GM12892 (cell line): ENCODE measurements around the gene PRSS16.

Source experiments
- POLR2A ChIP-seq: IDR thresholded peaks from 2 replicates; pipeline ENCODE4 v1.6.1; 2011; ENCODE audit warnings: low read depth, low read length, control low read depth
- POLR2AphosphoS5 ChIP-seq: IDR thresholded peaks from 2 replicates; pipeline ENCODE4 v1.6.1; 2011; ENCODE audit warnings: low read depth, low read length, control low read depth

DNA sequence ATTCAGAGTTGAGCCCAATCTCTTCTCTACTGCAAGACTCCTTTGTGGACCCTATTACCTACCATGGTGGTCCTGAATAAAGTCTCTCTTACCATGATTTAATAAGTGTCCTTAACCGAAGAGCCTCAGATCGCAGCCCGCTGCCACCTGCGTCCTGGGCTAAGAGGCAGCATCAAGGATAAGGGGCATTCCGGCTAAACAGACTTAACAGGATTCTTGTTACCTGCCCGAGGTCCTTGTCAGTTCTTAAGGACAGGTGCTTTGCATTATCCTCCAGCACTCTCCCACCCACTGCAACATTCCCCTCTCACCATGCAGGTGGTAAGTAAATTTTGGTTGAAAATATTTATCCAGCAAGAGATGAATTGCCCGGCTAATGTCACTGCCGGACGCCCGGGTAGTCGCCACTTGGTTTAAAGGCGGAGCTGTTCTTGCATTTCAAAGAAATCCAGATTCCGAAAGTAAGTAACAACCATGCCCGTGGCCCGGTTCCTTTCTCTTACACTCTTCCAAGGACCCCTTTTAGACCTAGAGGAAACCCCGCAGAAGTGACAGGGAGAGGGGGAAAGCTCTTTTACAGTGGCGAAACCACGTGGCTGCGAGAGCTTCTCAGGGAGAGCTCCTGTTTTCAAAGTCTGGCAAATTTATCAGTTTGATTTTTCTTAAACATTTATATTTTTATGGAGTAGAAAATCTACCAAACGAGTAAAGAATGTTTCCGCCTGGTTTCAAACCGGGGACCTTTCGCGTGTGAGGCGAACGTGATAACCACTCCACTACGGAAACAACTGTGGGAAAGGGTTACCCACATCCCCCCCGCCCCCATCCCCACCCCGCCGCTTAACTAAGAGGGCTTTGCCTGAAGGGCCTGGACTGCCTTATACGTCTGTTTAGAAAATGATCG is 41.9 kb upstream of the PRSS16 start:
- no peak for TF ChIP-seq POLR2A
- TF ChIP-seq POLR2AphosphoS5 = no peak
